KMS-11 (cell line): Measurements from ENCODE around the gene HOMEZ.
"Not testable (repeated sequence)": the region's sequence is repeated elsewhere in the genome, so short reads cannot be mapped to it uniquely, and the experiment has no call there.

Experiments
- H2AFZ ChIP-seq: fragments of 200-600 bp; sonication (generic); 2 replicates; pipeline ENCODE4 v1.6.1; 2016; ENCODE audit warnings: antibody characterized with exemption, mixed run types, low read depth
- H3K27ac ChIP-seq: fragments of 200-600 bp; sonication (generic); 2 replicates; pipeline ENCODE4 v1.6.1; 2016; ENCODE audit warnings: mild to moderate bottlenecking, mixed run types
- H3K27me3 ChIP-seq: fragments of 200-600 bp; sonication (generic); 2 replicates; pipeline ENCODE4 v1.6.1; 2017; ENCODE audit warnings: mild to moderate bottlenecking, low read depth, mixed run types, moderate library complexity; ENCODE audit not compliant: insufficient read depth
- H3K36me3 ChIP-seq: fragments of 200-600 bp; sonication (generic); 2 replicates; pipeline ENCODE4 v1.6.1; 2017; ENCODE audit warnings: mild to moderate bottlenecking, mixed run types; ENCODE audit not compliant: insufficient read depth
- H3K4me1 ChIP-seq: fragments of 200-600 bp; sonication (generic); 2 replicates; pipeline ENCODE4 v1.6.1; 2016; ENCODE audit warnings: mild to moderate bottlenecking, low read depth, mixed run types; ENCODE audit not compliant: poor library complexity, severe bottlenecking
- H3K4me2 ChIP-seq: fragments of 200-600 bp; sonication (generic); 2 replicates; pipeline ENCODE4 v1.7.0; 2016; ENCODE audit warnings: mild to moderate bottlenecking, mixed run types
- H3K4me3 ChIP-seq: fragments of 200-600 bp; sonication (generic); IDR thresholded peaks from 2 replicates; pipeline ENCODE4 v1.6.1; 2017; ENCODE audit warnings: low read depth, low read length, mixed read lengths; ENCODE audit not compliant: insufficient read depth
- H3K79me2 ChIP-seq: fragments of 200-600 bp; sonication (generic); 2 replicates; pipeline ENCODE4 v1.6.1; 2016; ENCODE audit warnings: low read depth, mixed run types; ENCODE audit not compliant: insufficient read depth
- H3K9ac ChIP-seq: fragments of 200-600 bp; sonication (generic); 2 replicates; pipeline ENCODE4 v1.6.1; 2016; ENCODE audit warnings: mild to moderate bottlenecking, mixed run types
- H4K20me1 ChIP-seq: fragments of 200-600 bp; sonication (generic); 2 replicates; pipeline ENCODE4 v1.6.1; 2016; ENCODE audit warnings: mild to moderate bottlenecking, mixed run types; ENCODE audit not compliant: insufficient read depth
- CTCF ChIP-seq: fragments of 200-600 bp; sonication (generic); conservative IDR thresholded peaks from 2 replicates; pipeline ENCODE4 v1.6.1; 2017; ENCODE audit warnings: low read depth, mild to moderate bottlenecking, antibody characterized with exemption, low read length, moderate library complexity, mixed read lengths

Gene HOMEZ

GRCh38 chr14:23286020-23286901 lies at the start of gene HOMEZ:
Gene HOMEZ (minus strand): TSS chr14:23286132. CDS start chr14:23285952, 180 bp downstream.
- Histone ChIP-seq H3K27ac (peak within 1 kb of the TSS; percentile 61), H3K79me2 (0 out of 2 replicates have a peak, but pooled peaks cover 4% of the 10 kb centered on the region), H3K36me3 (no peaks in the 10 kb centered on the region), H3K4me2 (peak within 1 kb of the TSS; percentile 84), H2AFZ (peak within 1 kb of the TSS; percentile 93), H4K20me1 (no peaks in the 10 kb centered on the region), H3K4me1 (peaks cover 11% of the 10 kb centered on the region), H3K9ac (peak within 1 kb of the TSS; percentile 69; the same call in 1 of the 2 replicates), H3K4me3 (no peak within 1 kb of the TSS), H3K27me3 (no peaks in the 10 kb centered on the region)
- TF ChIP-seq CTCF: no peak

GRCh38 chr14:23335623-23336022 lies 49.7 kb upstream of the HOMEZ start:
- H3K79me2 ChIP-seq: no peaks in the 10 kb centered on the region
- H3K27me3 ChIP-seq: no peaks in the 10 kb centered on the region
- no peaks in the 10 kb centered on the region for H4K20me1 ChIP-seq
- no peak overlapping the region for H3K27ac ChIP-seq
- no peaks in the 10 kb centered on the region for H3K4me1 ChIP-seq
- H2AFZ ChIP-seq: no peak overlapping the region
- H3K4me2 ChIP-seq: no peak overlapping the region
- no peak overlapping the region for H3K4me3 ChIP-seq
- H3K36me3 ChIP-seq: no peaks in the 10 kb centered on the region
- no peak overlapping the region for H3K9ac ChIP-seq
- TF ChIP-seq CTCF: no peak

GRCh38 chr14:23327947-23328744 lies 42.2 kb upstream of the HOMEZ start:
- Histone ChIP-seq H2AFZ (no peak overlapping the region), H3K9ac (no peak overlapping the region), H3K36me3 (no peaks in the 10 kb centered on the region), H3K4me2 (no peak overlapping the region; the same call in 1 of the 2 replicates), H3K4me1 (peaks cover 37% of the 10 kb centered on the region), H3K4me3 (no peak overlapping the region), H3K79me2 (peaks cover 11% of the 10 kb centered on the region), H3K27ac (no peak overlapping the region), H3K27me3 (no peaks in the 10 kb centered on the region), H4K20me1 (no peaks in the 10 kb centered on the region)
- TF ChIP-seq CTCF: peak; percentile 80

GRCh38 chr14:23326491-23327332 lies 40.8 kb upstream of the HOMEZ start:
- H3K4me2 ChIP-seq: no peak overlapping the region; the same call in 1 of the 2 replicates
- no peak for TF ChIP-seq CTCF
- no peaks in the 10 kb centered on the region for H4K20me1 ChIP-seq
- no peaks in the 10 kb centered on the region for H3K27me3 ChIP-seq
- H3K36me3 ChIP-seq: no peaks in the 10 kb centered on the region
- H3K9ac ChIP-seq: no peak overlapping the region
- H3K27ac ChIP-seq: no peak overlapping the region
- peaks cover 25% of the 10 kb centered on the region for H3K79me2 ChIP-seq
- no peak overlapping the region for H3K4me3 ChIP-seq
- no peak overlapping the region for H2AFZ ChIP-seq
- peaks cover 40% of the 10 kb centered on the region for H3K4me1 ChIP-seq

GRCh38 chr14:23325746-23326145 lies 39.8 kb upstream of the HOMEZ start:
- H3K27me3 ChIP-seq, H3K9ac ChIP-seq, H2AFZ ChIP-seq, H3K4me2 ChIP-seq, H3K27ac ChIP-seq, H3K36me3 ChIP-seq, H3K4me3 ChIP-seq, H4K20me1 ChIP-seq: not testable (repeated sequence)
- peaks cover 25% of the 10 kb centered on the region for H3K79me2 ChIP-seq
- peaks cover 40% of the 10 kb centered on the region for H3K4me1 ChIP-seq
